SK-N-SH (cell line): ENCODE data around the gene FCRLB.

Experiments
- FOXM1 ChIP-seq: IDR thresholded peaks from 2 replicates; pipeline ENCODE4 v1.4.0; 2012; ENCODE audit warnings: low read depth, mild to moderate bottlenecking
- TF ChIP-seq, protein P1 (sequence below): fragments of 200-600 bp; sonication (generic); IDR thresholded peaks from 2 replicates; pipeline ENCODE4 v1.6.1; 2017; ENCODE audit warnings: antibody characterized with exemption, mild to moderate bottlenecking, moderate library complexity
- TF ChIP-seq, protein P2 (sequence below): IDR thresholded peaks from 2 replicates; pipeline ENCODE4 v1.4.0; 2012; ENCODE audit warnings: low read depth

DNA sequence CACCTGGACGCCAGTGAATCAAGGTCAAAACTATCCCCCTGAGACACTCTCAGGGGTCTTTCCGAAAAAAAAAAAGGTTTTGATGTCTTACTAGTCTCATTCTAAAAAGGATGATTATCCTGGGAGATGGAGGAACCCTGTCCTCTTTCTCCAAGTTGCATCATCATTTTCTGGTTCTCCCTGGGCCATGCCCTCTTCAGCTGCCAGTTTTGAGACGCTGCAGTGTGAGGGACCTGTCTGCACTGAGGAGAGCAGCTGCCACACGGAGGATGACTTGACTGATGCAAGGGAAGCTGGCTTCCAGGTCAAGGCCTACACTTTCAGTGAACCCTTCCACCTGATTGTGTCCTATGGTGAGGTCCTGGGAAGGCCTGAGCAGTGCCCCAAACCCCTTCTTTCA, 10.8 kb upstream of the FCRLB start:
- TF ChIP-seq, protein P1, sequence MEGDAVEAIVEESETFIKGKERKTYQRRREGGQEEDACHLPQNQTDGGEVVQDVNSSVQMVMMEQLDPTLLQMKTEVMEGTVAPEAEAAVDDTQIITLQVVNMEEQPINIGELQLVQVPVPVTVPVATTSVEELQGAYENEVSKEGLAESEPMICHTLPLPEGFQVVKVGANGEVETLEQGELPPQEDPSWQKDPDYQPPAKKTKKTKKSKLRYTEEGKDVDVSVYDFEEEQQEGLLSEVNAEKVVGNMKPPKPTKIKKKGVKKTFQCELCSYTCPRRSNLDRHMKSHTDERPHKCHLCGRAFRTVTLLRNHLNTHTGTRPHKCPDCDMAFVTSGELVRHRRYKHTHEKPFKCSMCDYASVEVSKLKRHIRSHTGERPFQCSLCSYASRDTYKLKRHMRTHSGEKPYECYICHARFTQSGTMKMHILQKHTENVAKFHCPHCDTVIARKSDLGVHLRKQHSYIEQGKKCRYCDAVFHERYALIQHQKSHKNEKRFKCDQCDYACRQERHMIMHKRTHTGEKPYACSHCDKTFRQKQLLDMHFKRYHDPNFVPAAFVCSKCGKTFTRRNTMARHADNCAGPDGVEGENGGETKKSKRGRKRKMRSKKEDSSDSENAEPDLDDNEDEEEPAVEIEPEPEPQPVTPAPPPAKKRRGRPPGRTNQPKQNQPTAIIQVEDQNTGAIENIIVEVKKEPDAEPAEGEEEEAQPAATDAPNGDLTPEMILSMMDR, result no peak
- TF ChIP-seq, protein P2, sequence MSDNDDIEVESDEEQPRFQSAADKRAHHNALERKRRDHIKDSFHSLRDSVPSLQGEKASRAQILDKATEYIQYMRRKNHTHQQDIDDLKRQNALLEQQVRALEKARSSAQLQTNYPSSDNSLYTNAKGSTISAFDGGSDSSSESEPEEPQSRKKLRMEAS, result no peak
- TF ChIP-seq FOXM1, result no peak
